ENCODE data around the gene PPIC.

The PPIC gene

DNA sequence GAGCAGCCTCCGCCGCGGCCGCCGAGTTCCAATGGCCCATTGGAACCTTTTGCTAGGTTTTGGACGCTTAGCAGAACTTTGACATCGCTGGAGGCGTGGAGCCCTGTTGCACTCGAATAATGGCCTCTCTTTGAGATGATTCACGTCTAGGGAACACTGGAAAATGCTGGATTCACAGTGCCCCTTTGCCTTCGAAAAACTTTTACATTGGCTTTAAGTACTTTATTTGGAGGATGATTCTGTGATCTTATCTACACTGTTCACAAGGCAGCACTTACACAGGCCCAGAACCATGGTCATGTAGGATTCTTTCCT is 536 bp upstream of the PPIC start:
- no peak overlapping the region for H3K27ac Mint-ChIP-seq
- peak overlapping the region; percentile 21 for H3K4me3 Mint-ChIP-seq
- no peaks in the 10 kb centered on the region for H3K36me3 Mint-ChIP-seq
- H3K9me3 Mint-ChIP-seq, result no peaks in the 10 kb centered on the region
- peaks cover 69% of the 10 kb centered on the region for H3K27me3 Mint-ChIP-seq
- no peak for ATAC-seq
- H3K4me1 Mint-ChIP-seq, result peaks cover 20% of the 10 kb centered on the region

DNA sequence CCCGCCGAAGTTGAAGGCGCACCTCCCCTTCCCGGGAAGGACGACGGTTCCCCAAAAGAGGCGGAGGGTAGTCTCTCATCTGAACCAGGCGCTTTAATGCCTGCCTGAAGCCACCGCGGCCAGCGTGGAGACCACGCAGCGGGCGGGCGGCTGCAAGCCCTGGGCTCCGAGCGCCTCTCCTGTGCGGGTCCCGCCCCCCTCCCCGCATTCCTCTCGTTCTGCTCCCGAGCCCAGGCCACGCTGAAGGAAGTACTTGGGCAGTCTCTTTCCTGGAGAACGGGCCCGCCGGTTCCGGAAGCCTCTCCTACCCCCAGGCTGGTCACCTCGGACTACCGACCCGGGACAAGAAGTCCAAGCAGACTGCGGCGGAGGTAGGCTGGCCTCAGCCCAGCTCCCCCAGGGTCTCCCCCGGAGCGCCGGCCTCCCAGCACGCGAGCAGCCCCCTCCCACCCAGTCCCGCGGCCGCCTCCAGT is 571 bp downstream of the PPIC start:
- H3K4me3 Mint-ChIP-seq, result peak overlapping the region; percentile 84
- H3K9me3 Mint-ChIP-seq, result no peaks in the 10 kb centered on the region
- H3K4me1 Mint-ChIP-seq, result peaks cover 20% of the 10 kb centered on the region
- peaks cover 80% of the 10 kb centered on the region for H3K27me3 Mint-ChIP-seq
- no peak overlapping the region for H3K27ac Mint-ChIP-seq
- peak; percentile 14 for ATAC-seq
- no peaks in the 10 kb centered on the region for H3K36me3 Mint-ChIP-seq

DNA sequence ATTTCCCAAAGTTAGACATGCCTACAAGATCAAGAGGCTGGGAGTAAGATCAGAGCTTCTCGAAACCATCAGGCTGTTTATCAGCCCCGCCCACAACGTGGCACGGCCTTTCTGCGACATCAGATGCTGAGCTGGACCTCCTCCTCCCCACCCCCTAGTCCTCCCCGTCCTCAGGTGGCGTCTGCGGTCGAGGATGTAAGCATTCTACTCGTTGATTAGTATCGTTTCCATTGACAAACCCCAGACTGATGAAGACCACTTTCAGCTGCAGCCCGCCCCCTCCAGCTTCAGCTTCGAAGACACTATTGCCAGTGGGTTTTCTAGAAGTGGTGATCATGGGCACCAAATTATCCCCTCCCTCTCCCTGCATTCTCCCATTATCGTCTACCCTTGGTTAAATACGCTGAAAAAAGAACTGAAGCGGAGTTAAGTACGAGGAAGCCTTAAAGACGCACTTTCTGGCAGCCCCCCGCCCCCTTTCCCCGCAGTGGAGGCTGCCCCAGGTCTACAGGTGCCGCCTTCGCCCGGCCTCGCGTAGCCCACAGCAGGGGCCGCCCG is 1.1 kb downstream of the PPIC start:
- Mint-ChIP-seq H3K4me1 (peaks cover 20% of the 10 kb centered on the region), H3K4me3 (peak overlapping the region; percentile 84), H3K36me3 (no peaks in the 10 kb centered on the region), H3K27ac (no peak overlapping the region), H3K9me3 (no peaks in the 10 kb centered on the region), H3K27me3 (peaks cover 86% of the 10 kb centered on the region)
- peak; percentile 61 for ATAC-seq

DNA sequence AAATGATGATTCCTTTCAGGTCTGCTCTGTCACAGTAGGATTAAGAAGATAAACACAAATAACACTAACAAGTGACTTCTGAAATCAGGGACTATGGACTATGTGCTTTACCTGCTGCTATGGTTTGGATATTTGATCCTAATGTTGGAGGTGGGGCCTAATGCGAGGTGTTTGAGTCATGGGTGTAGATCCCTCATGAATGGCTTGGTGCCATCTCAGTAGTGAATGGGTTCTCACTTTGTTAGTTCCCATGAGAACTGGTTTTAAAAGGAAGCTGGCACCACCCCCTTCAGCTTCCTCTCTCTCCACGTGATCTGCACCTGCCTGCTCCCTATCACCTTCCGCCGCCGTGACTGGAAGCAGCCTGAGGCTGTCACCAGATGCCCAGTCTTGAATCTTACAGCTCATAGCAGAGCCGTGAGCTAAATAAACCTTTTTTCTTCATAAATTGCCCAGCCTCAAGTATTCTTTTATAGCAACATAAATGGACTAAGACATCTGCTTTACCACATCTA is 3.3 kb downstream of the PPIC start:
- Mint-ChIP-seq H3K36me3 (no peaks in the 10 kb centered on the region), H3K27ac (no peak overlapping the region), H3K9me3 (no peaks in the 10 kb centered on the region), H3K4me1 (peaks cover 20% of the 10 kb centered on the region), H3K4me3 (no peak overlapping the region), H3K27me3 (peaks cover 78% of the 10 kb centered on the region)
- no peak for ATAC-seq

DNA sequence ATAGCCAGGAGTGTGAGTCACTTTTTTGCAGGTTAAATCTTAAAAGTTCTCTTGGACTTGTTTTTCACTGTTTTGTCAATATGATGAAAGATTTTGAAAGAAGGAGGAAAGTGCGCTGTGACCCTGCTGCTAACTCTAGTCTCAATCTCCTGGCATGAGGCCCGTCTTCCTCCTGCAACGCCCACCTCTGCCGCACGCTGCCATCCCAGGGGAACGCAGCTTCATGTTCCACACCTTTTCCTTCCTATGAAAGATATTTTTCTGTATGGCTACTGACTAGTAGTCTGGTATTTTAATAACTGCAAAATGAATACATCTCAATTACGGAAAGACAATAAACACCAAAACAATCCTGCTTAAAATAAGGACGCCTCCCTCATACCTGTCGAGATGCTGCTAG is 8.3 kb downstream of the PPIC start:
- Mint-ChIP-seq H3K4me3 (no peak overlapping the region), H3K36me3 (no peaks in the 10 kb centered on the region), H3K4me1 (no peaks in the 10 kb centered on the region), H3K9me3 (no peaks in the 10 kb centered on the region), H3K27me3 (peaks cover 47% of the 10 kb centered on the region), H3K27ac (no peak overlapping the region)
- no peak for ATAC-seq

DNA sequence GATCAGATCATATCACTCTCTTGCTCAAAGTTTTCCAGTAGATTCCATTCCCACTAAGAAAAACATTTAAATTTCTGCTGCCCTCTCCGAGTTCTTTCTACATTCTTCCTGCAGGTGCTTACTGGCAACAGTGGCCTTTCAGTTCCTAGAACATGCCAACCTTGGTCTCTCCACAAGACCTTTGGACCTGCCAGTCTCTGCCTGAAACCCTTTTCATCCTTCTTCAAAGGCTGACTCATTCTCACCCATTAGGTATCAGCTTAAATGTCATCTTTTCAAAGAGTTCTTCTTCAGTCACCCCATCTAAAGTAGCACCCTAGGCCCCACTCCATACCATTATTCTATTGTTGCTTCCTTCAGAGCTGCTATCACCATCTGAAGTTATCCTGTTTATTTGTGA is 21.8 kb downstream of the PPIC start:
- H3K4me3 Mint-ChIP-seq, result no peak overlapping the region
- no peaks in the 10 kb centered on the region for H3K36me3 Mint-ChIP-seq
- H3K27me3 Mint-ChIP-seq, result no peaks in the 10 kb centered on the region
- no peaks in the 10 kb centered on the region for H3K9me3 Mint-ChIP-seq
- no peak overlapping the region for H3K27ac Mint-ChIP-seq
- ATAC-seq, result no peak
- H3K4me1 Mint-ChIP-seq, result peaks cover 5% of the 10 kb centered on the region

DNA sequence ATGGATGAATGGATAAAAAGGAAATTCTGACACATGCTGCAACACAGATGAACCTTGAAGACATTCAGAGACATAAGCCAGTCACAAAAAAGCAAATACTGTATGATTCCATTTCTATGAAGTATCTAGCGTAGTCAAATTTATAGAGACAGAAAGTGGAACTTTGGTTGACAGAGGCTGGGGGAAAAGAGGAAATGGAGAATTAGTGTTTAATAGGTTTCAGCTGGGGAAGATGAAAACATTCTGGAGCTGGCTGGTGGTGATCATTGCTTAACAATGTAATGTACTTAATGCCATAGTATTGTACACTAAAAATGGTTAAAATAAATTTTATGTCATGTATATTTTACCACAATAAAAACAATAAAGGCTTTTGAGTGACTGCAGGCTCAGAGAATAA is 24.2 kb downstream of the PPIC start:
- peaks cover 5% of the 10 kb centered on the region for H3K4me1 Mint-ChIP-seq
- H3K36me3 Mint-ChIP-seq, result no peaks in the 10 kb centered on the region
- H3K4me3 Mint-ChIP-seq, result no peak overlapping the region
- no peak overlapping the region for H3K27ac Mint-ChIP-seq
- H3K9me3 Mint-ChIP-seq, result no peaks in the 10 kb centered on the region
- ATAC-seq, result no peak
- no peaks in the 10 kb centered on the region for H3K27me3 Mint-ChIP-seq

DNA sequence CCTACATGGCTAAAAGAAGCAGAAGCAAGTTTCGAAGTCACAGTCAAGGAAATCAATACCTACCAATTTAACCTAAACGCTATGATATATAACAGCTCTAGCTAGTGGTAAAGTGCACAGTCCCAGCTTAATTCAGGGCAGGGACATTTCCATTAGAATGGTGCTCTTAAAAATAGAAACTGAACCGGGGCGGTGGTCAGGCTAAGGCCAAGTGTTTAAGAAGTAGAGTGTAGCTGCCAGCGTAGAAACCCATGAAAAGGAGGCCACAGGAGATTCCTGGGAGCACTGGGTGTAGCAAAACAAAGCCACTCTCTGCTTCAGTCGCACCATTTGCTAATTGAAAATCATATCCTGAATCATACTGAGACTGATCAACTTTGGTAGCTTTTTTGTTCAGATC is 28.8 kb downstream of the PPIC start:
- H3K9me3 Mint-ChIP-seq, result no peaks in the 10 kb centered on the region
- ATAC-seq, result no peak
- H3K27me3 Mint-ChIP-seq, result no peaks in the 10 kb centered on the region
- H3K4me3 Mint-ChIP-seq, result no peak overlapping the region
- H3K36me3 Mint-ChIP-seq, result peaks cover 13% of the 10 kb centered on the region
- peaks cover 5% of the 10 kb centered on the region for H3K4me1 Mint-ChIP-seq
- no peak overlapping the region for H3K27ac Mint-ChIP-seq

DNA sequence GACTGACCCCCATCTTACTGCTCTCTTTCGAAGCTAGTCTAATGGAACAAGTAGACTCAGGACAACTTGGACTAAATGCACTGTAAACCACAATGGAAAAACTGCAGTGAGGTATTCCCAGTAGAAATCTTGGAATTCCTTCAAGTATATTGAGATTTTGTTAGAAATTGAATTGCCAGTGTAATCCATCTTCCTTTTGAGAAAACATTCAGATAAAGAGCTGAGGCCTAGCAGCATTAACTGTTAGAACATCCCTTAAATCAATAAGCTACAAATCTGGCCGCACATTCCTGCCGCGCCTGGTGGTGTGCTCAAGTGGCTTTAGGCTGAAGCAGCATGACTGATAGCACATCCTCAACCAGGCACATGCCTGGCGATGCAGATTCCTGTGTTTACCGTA is 29.3 kb downstream of the PPIC start:
- Mint-ChIP-seq H3K27ac (no peak overlapping the region), H3K36me3 (peaks cover 13% of the 10 kb centered on the region), H3K9me3 (no peaks in the 10 kb centered on the region), H3K4me1 (peaks cover 3% of the 10 kb centered on the region), H3K27me3 (no peaks in the 10 kb centered on the region), H3K4me3 (no peak overlapping the region)
- no peak for ATAC-seq

DNA sequence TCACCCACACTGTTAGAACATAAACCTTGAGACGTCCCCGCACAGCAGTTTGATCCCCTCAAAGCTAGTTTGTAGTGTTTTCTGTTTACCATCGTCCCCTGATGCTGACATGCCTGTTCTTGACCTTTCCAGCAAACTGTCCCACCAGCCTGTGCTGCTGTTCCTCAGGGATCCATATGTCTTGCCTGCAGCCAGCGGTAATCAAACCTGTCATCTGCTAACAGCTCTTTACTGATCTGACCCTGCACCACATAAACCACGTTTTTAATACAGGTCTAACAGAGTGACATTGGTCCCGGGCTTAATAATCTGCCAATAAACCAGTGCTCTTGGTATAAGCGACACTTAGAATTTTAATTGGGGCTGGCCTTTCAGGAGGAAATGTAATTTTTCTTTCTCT is 34.7 kb downstream of the PPIC start:
- no peak overlapping the region for H3K27ac Mint-ChIP-seq
- ATAC-seq, result no peak
- no peaks in the 10 kb centered on the region for H3K9me3 Mint-ChIP-seq
- H3K4me1 Mint-ChIP-seq, result no peaks in the 10 kb centered on the region
- peaks cover 13% of the 10 kb centered on the region for H3K36me3 Mint-ChIP-seq
- no peak overlapping the region for H3K4me3 Mint-ChIP-seq
- no peaks in the 10 kb centered on the region for H3K27me3 Mint-ChIP-seq

DNA sequence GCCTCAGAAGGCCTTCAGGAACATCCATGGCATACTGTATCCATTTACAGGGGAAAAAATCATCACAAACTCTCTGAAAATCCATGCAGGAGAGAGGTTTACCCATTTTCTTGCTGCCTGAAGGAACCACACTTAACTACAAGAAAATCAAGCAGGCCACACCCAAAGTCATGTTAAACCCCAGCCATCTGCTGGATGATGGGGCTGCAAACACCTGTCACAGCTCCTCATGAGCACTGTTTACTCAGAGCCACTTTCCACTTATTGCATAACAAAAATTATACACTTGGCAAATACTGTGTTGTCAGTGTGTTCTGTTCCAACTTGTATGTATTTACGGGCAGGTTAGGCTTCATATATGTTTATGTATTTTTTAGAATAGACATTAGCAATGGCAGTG is 35.8 kb downstream of the PPIC start:
- H3K27me3 Mint-ChIP-seq, result no peaks in the 10 kb centered on the region
- H3K4me1 Mint-ChIP-seq, result no peaks in the 10 kb centered on the region

DNA sequence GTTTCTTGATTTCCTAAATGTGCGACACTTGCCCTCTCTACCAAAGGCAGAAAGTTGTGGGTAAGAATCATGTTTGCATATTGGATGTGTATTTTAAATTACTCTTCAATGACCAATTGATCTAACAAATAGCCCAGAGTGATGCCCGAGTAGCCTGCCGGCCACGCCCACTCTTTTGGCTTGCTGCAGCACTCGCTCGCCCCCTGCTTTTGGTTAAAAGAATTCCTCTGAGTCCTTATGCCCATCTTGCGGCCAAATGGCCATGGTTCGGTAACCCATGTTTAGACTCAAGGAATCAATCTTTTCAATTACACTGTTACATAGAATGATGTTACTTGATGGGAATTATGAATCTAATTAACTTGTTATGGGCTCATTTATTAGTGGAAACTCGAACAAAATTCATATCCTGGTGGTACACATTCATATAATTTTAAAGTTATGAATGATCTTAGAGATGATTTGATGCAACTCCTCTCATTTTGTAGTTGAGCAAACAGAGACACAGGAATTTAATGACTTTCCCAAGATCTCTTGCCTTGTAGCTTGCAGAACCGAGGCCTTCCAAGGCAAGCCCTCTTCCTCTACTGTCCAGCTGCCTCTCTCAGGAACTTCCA is 36.5 kb downstream of the PPIC start:
- Mint-ChIP-seq H3K9me3 (no peaks in the 10 kb centered on the region), H3K27ac (no peak overlapping the region), H3K36me3 (peaks cover 9% of the 10 kb centered on the region), H3K27me3 (no peaks in the 10 kb centered on the region), H3K4me3 (no peak overlapping the region), H3K4me1 (no peaks in the 10 kb centered on the region)
- ATAC-seq, result peak; percentile 64

More for the DNA sequence above, 35.8 kb downstream of the PPIC start:
- H3K9me3 Mint-ChIP-seq, result no peaks in the 10 kb centered on the region
- peaks cover 9% of the 10 kb centered on the region for H3K36me3 Mint-ChIP-seq
- no peak overlapping the region for H3K27ac Mint-ChIP-seq
- ATAC-seq, result no peak
- H3K4me3 Mint-ChIP-seq, result no peak overlapping the region

DNA sequence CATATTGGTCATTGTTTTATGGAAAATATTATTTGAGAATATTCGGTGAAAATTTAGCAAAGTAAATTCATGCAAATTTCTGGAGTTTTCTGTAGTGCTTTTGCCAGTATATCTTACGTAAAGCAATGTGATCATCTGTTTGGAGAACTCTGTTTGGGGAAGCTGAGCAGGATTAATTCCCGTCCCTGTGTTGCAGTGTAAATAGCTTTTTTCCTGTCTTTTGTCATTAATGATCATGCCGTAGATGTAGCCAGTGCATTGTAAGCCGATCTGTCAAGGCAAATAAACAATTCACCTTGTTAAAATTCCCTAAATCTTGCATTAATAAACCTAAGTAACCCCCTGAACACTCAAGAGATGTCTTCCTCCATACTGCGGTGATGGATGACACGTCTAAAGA is 39.2 kb downstream of the PPIC start:
- H3K4me1 Mint-ChIP-seq, result no peaks in the 10 kb centered on the region
- no peak overlapping the region for H3K4me3 Mint-ChIP-seq
- ATAC-seq, result no peak
- H3K27me3 Mint-ChIP-seq, result no peaks in the 10 kb centered on the region
- H3K9me3 Mint-ChIP-seq, result no peaks in the 10 kb centered on the region
- H3K27ac Mint-ChIP-seq, result no peak overlapping the region
- no peaks in the 10 kb centered on the region for H3K36me3 Mint-ChIP-seq

DNA sequence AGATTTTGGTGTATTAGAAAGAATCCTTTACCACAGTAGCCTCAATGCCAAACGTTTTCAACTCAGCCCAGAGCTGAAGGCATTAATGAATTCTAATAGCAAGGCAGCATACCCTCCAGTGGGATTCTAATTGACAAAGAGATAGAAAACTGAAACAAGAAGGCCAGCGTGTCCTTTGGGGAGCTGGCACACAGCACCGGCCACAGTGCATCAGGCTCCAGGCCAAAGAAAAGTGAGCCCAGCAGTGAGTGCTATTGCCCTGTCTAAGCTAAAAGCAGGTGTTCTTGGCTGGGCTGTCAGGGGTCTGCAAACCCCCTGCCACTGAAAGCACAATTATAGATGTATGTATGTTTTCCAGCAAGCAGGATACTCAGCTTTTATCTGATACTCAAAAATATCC is 40.4 kb downstream of the PPIC start:
- no peaks in the 10 kb centered on the region for H3K27me3 Mint-ChIP-seq
- no peak overlapping the region for H3K4me3 Mint-ChIP-seq
- no peaks in the 10 kb centered on the region for H3K9me3 Mint-ChIP-seq
- ATAC-seq, result no peak
- H3K4me1 Mint-ChIP-seq, result no peaks in the 10 kb centered on the region
- no peak overlapping the region for H3K27ac Mint-ChIP-seq
- no peaks in the 10 kb centered on the region for H3K36me3 Mint-ChIP-seq

DNA sequence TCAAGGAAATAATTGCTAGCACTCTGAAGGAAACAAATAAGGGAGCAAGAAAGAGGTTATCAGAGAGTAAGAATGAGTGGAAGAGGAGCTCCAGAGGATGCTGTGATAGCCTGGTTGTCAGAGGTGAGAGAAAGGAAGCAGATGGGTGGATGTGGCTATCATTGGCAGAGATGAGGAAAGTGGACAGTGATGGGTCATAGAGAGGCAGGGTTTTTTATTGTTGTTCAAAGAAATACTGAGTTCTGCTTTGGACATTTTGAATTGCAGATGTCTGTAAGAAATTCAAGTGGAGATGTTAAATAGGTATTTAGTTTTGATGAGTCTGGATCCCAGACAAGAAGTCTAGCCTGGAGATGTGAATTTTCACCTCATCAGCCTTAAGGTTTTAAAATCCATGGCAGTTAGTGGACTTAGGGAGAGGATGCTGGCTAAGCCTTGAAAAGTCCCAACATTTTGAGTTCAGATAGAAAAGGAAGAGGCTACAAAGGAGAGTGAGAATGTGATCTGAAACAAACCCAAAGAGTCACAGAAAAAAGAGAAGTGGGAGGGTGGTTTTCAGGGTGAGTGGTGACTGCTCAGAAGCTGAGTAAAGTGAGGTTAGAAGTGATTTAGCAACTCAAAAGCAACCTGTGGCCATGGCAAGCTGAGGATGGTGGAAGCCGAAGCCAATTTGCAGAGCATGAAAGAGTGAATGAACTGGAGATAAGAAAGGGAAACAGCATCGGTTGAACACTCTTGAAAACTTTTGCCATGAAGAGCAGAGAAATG is 50.4 kb downstream of the PPIC start:
- peak; percentile 91 for ATAC-seq
- H3K4me3 Mint-ChIP-seq, result no peak overlapping the region

More for the DNA sequence above, 50.4 kb downstream of the PPIC start:
- Mint-ChIP-seq H3K4me1 (peaks cover 22% of the 10 kb centered on the region), H3K27me3 (no peaks in the 10 kb centered on the region), H3K9me3 (no peaks in the 10 kb centered on the region), H3K36me3 (no peaks in the 10 kb centered on the region), H3K27ac (peak overlapping the region; percentile 1)
